ENCODE results near the gene ABCA5.

Gene ABCA5

GRCh38 chr17:69250641-69251040 lies 76.3 kb downstream of the ABCA5 start:
- DNase-seq = no peak

GRCh38 chr17:69246726-69247375 lies 80.1 kb downstream of the ABCA5 start:
- no peak for DNase-seq

GRCh38 chr17:69246202-69246601 lies 80.7 kb downstream of the ABCA5 start:
- DNase-seq = no peak

- DNase-seq = no peak
These were observed 81.3 kb downstream of the ABCA5 start for GRCh38 chr17:69245617-69246016.

GRCh38 chr17:69239611-69240600 lies 87.0 kb downstream of the ABCA5 start:
- no peak for DNase-seq

- DNase-seq = no peak
These were observed 90.0 kb downstream of the ABCA5 start for GRCh38 chr17:69236946-69237345.

- no peak for DNase-seq
These were observed 90.5 kb downstream of the ABCA5 start for GRCh38 chr17:69236464-69236863.

GRCh38 chr17:69235338-69236058 lies 91.4 kb downstream of the ABCA5 start:
- peak; percentile 55 for DNase-seq

- no peak for DNase-seq
These were observed 94.3 kb downstream of the ABCA5 start for GRCh38 chr17:69232650-69233049.

GRCh38 chr17:69231521-69231920 lies 95.4 kb downstream of the ABCA5 start:
- DNase-seq = no peak

- no peak for DNase-seq
These were observed 96.0 kb downstream of the ABCA5 start for GRCh38 chr17:69230939-69231338.

- no peak for DNase-seq
These were observed 98.4 kb downstream of the ABCA5 start, which contains the start of gene ABCA10 for GRCh38 chr17:69228576-69228975. Gene ABCA10 (minus strand): TSS chr17:69228824. CDS start chr17:69225358, 3,466 bp downstream.

- DNase-seq = no peak
These were observed 98.9 kb downstream of the ABCA5 start for GRCh38 chr17:69228018-69228417.

- DNase-seq = no peak
These were observed 99.4 kb downstream of the ABCA5 start for GRCh38 chr17:69227541-69227940.

- DNase-seq = no peak
These were observed 103.1 kb downstream of the ABCA5 start for GRCh38 chr17:69223809-69224208.

- DNase-seq = no peak
These were observed 104.2 kb downstream of the ABCA5 start for GRCh38 chr17:69222707-69223258.

- DNase-seq = no peak
These were observed 106.8 kb downstream of the ABCA5 start for GRCh38 chr17:69220098-69220497.

- DNase-seq = no peak
These were observed 107.9 kb downstream of the ABCA5 start for GRCh38 chr17:69218986-69219385.

GRCh38 chr17:69213059-69213813 lies 113.7 kb downstream of the ABCA5 start:
- no peak for DNase-seq

- no peak for DNase-seq
These were observed 118.3 kb downstream of the ABCA5 start for GRCh38 chr17:69208640-69209039.

GRCh38 chr17:69207151-69207550 lies 119.8 kb downstream of the ABCA5 start:
- no peak for DNase-seq

- DNase-seq = no peak
These were observed 128.7 kb downstream of the ABCA5 start for GRCh38 chr17:69198238-69198637.
